NK-92 treated with Interleukin-12 subunit alpha and Interleukin-12 subunit beta, amount 100 ng/mL, for 24 hours (cell line): ENCODE measurements around the gene PLA2G3.
"Not testable (repeated sequence)": the region's sequence is repeated elsewhere in the genome, so short reads cannot be mapped to it uniquely, and the experiment has no call there.

Experiments
- DNase-seq: peaks from one replicate; lab custom pipeline; 2025; lab: John Stamatoyannopoulos, UW

The PLA2G3 gene, protein sequence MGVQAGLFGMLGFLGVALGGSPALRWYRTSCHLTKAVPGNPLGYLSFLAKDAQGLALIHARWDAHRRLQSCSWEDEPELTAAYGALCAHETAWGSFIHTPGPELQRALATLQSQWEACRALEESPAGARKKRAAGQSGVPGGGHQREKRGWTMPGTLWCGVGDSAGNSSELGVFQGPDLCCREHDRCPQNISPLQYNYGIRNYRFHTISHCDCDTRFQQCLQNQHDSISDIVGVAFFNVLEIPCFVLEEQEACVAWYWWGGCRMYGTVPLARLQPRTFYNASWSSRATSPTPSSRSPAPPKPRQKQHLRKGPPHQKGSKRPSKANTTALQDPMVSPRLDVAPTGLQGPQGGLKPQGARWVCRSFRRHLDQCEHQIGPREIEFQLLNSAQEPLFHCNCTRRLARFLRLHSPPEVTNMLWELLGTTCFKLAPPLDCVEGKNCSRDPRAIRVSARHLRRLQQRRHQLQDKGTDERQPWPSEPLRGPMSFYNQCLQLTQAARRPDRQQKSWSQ

DNA sequence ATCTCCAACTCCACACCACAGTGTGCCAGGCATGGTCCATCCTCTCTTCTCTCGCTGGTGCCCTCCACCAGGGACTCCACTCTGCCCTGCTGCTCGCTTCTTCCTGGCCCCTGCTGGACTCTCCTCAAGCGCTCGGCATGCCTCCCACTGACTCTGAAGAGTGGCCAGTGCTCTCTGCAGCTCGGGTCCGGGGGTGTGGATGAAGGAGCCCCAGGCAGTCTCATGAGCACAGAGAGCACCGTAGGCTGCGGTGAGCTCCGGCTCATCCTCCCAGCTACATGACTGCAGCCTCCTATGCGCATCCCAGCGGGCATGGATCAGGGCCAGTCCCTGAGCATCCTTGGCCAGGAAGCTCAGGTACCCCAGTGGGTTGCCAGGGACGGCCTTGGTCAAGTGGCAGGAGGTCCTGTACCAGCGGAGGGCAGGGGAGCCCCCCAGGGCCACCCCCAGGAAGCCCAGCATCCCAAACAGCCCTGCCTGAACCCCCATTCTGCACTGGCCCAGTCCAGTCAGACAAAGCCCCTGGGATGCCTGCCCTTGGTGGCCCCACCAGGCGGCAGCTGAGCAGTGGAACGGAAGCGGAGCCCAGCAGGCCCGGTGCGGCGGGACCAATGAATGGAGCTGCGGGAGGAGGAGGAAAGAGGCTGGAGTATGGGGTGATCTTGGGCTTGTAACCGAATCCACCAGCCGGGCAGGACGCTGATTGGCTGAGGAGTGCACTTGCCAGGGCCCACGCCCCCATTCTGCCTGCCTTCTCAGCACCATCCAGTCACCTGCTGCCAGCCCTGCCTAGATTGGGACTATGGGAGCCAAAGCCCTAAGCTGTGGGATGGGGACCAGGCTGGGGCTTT lies at the start of gene PLA2G3:
TSS of gene PLA2G3 (minus strand) at position 643 of the 851 bp plus-strand sequence. CDS start at position 489, 154 bp downstream.
- no peak for DNase-seq

DNA sequence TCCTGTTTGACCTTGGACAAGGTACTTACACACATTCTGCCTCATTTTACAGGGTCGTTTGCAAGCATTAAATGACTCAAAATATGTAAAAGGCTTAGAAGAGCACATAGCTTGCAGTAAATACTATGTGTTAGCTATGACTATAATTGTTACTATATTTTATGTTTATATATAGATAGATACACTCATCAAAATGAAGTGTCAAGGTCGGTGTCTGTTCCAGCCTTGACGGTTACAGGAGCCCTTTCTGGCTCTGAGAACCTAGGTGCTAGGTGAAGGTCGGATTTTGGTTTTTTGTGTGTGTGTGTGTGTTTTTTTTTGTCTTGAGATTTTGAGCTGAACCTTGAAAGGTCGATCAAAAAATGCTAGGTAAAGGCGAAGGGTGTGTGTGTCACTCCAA lies 47.3 kb upstream of the PLA2G3 start:
- DNase-seq, result no peak

DNA sequence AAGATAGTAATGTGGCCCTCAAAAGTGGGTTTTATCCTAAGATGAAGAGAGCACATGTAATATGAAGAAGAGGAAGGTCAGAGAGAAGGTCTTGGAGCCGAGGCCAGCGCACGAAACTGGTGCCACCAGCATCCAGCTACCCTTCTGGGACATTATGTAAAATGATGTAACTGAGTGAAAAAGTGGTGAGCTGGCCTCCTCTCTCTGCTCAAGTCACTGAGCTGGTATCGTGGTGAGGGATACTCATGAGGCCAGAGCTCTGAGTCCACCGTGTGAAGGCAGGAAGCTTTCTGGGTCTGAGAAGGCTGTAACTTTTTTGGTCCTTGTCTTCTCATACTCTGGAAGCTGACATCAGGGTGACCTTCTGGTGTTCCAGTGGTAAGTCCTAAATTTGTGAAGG lies 44.7 kb upstream of the PLA2G3 start:
- DNase-seq, result no peak

DNA sequence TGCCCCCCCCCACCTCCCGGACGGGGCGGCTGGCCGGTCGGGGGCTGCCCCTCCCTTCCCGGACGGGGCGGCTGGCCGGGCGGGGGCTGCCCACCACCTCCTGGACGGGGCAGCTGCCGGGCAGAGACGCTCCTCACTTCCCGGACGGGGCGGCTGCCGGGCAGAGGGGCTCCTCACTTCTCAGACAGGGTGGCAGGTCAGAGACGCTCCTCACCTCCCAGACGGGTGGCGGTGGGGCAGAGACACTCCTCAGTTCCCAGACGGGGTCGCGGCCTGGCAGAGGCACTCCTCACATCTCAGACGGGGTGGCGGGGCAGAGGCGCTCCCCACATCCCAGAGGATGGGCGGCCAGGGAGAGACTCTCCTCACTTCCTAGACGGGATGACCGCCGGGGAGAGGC lies 43.7 kb upstream of the PLA2G3 start:
- no peak for DNase-seq

DNA sequence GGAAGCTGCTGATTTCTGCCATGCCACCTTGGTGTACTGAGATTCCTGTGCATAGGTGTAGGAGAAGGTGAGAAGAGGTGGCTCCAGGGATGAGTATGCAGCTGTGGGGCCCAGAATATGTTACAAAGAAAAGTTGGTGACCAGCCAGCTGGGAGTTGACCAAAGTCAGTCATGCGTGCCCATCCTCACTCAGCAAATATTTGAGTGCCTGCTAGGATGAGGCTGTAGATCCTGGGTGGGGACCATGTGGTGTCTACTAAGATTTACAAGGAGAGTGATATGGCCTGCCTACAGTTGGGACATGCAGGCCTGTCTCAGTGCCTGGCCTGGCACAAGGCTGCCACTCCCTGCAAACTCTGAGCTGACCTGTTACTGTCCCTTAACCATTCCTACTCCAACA lies 39.0 kb upstream of the PLA2G3 start:
- DNase-seq, result no peak

DNA sequence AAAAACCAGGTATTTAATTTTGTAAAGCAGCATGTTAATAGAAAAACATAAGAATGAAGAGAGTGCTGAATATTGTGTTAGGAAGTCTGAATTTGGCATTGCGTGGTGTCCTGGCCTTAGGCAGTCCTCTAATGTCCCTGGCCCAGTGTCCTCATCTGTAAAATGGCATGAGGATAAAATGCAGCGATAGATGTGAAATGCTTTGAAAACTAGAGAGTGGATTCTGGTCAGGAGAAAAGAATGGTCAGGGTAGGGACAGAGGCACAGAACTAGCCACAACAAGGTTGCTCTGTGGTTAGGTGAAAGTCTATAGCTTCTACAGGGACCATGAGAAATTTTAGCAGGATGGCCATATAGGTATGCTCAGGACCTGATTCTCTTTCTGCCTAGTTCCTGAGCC lies 38.6 kb upstream of the PLA2G3 start:
- DNase-seq, result no peak

DNA sequence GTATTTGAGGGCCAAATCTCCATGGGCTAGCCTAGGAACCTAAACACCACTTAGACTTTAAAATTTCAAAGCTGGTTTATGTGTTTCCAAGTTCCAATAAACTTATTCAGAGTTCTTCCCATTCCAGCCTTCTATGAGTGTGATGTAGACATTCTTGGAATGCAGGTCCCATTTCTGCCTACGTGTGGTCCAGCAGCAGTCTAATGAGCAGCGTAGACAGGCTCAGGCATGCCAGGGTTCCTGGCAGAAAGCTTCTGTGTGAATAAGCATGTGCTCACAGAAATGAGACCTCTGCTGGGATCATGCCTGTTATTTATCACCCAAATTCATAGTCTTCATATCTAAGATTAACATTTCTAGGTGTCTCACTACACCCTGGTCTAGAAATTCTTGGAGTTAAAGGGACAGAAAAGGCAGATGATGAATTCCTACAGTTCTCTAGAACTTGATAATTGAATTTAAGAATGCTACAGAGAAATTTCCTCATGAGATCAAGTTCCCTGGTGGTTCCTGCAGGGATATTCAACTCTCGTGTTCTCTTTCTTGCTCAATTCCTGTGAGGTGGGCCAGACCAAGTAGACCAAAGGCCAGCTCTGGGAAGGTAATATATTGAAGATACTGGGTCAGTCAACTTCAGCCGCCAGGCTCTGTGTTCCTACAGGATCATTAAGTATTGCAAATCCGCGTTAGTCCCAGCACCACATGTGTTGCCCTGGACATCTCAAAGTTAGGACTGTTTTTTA lies 37.3 kb upstream of the PLA2G3 start:
- DNase-seq, result no peak

DNA sequence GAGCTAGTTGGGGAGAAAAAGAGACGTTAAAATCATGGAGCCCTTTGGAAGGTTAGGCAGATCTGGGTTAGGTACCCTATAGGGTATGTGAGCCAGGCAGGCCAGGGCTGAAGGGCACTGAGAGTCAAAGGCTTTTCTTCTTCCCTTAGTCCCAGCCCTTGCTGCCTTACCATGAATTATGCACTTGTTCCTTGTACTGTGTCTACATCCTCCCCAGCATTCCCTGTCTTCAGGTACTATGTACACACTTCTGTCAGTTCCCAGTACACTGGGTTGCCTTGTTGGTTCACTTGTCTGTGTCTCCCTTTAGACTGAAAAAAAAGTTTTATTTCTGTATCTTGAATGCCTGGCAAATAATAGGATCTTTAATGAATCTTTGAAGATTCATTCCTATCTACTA lies 36.6 kb upstream of the PLA2G3 start:
- no peak for DNase-seq

DNA sequence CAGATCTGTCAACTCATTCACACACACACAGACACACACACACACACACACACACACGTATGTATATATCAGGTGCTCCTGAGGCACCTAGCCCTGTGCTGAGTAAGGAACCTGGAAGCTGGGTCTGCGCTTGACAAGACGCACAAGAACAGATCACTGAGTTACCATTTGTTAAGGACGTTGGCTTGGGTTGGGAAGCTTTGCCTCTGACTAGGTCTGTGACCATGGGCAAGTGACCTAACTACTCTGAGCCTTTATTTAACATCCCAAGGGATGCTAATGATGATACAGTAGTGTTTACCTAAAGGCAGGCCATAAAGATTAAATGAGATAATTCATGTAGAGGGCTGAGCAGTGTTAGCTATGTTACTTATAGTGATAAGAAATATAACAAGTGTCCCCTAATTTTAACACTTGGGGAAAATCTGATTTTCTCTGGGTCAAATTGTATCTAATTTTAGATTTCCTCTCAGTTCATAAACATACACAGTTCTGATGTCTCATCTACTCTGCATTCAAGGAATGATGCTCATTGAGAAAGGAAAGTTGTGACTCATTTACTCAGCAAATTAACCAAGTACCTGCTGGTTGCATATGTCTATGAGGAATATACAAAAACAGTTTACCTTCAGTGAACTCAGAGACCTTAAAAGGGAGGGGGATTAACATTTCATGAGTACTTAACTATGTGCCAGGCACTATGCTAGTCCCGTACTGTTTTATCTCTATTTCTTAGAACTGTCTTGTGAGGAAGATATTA lies 33.3 kb upstream of the PLA2G3 start:
- DNase-seq, result no peak

DNA sequence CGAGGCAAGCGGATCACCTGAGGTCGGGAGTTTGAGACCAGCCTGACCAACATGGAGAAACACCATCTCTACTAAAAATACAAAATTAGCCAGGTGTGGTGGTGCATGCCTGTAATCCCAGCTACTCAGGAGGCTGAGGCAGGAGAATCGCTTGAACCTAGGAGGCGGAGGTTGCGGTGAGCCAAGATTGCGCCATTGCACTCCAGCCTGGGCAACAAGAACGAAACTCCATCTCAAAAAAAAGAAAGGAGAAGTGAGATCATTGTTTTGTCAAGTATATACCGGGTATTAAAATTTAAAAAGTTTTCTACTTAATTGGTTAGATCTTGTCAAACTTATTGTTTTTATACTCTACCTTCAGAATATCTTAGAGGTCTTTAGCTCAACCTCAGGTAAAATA lies 31.4 kb upstream of the PLA2G3 start:
- not testable (repeated sequence) for DNase-seq

DNA sequence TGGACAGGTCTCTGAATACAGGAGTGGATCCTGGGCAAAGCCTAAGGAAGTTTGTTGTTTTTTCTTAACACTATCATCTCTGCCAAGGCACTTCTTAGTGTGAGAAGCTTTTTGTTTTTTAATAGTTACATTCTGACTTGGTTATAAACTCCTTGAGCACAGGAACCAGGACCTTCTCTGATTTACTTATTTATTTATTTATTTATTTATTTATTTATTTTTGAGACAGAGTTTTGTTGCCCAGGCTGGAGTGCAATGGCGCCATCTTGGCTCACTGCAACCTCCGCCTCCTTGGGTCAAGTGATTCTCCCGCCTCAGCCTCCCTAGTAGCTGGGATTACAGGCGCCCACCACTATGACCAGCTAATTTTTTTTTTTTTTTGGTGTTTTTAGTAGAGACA lies 30.7 kb upstream of the PLA2G3 start:
- no peak for DNase-seq

DNA sequence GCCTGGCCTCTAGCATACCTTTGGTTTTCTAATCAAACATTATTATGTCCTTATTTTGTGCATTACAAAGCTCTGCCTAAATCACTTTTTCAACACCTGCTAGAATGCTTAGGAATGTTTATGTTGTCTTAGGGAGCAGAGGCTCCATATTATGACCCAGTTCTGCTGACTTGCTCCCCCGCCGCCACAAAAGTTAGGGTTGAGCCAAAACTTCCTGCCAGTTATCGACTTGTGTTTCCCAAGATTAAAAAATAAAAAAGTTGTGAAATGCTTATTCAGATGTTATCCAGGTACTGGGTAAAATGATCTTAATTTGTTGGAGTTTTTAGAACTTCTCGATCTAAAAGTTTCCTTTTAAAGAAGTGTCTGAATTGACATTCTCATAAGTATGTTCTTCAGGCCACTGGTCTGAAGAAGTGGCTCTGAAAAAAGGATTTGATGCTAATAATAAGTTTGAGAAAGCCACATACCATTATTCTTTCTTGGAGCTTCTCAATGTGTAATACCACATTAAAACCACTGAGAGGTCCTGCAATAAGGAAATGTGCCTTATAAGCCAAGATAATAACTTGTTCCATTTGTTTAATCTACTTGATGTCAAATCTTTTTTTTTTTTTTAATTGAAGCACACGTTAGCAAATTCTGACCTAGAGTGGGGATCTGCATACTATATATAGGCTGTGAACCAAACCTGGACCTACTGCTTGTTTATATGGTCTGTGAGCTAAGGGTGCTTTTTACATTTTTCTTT lies 21.9 kb upstream of the PLA2G3 start:
- no peak for DNase-seq

DNA sequence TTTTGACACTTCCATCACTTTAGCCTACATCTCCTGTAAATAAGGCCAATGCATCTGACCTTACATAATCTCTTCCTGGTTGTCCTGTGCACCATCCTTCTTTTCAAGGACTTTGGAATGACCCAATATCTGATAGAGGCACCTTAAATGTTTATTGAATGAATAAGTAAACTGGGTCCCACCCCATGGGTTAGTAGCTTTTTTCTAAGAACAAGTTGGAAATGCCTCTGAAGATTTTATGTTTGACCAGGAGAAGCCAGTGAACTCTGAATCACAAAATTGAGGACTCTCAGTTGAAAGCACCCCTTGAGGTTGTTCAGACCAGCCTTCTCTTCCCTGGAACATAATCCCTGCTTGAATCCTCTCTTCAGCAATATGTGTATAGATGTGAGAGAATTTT lies 21.1 kb upstream of the PLA2G3 start:
- DNase-seq, result no peak

DNA sequence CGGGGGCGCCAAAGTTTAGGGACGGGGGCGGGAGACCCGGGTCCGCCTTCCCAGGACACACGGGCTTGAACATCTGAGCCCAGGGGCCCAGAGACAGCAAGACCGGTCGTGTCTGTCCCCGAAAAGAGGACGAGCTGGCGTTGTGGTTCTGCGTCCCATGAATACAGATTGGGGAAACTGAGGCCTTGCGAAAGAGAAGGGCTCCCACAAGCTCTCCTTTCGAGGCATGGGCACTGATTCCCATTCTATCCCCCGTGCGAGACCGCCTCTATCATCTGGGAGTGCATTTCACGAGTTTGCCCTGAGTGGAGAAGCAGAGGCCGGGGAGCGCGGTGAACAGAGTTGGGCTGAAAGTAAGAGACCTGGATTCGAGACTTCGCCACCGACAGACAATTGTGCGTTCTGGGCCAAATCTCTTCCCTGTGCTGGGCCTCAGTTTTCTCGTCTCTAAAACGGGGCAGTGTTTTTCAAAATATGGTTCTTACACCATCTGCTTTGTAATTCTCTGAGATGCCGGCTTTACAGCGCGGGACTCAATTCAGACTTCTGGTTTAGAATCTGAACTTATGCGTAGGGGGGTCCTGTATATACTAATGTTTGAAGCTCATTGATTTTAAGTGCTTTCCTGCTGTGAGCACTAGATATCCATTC lies 20.1 kb upstream of the PLA2G3 start:
- no peak for DNase-seq

DNA sequence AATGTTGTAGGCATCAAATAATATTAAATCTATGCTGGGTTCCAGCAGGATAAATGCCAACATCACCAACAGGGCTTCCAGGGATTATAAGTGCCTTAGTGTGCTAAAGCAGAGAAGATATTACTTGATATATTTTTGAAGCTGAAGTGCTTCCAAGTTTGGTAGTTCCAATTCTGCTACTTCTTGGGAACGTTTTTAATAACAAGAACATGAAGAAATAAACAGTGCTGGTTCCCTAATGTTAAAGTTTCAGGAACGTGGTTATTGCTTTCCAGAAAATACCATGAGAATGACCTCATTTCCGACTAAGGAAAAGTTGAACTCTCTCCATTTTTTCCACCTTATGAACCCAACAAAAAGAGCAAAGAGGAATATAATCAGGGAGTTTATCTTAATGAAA lies 15.1 kb upstream of the PLA2G3 start:
- no peak for DNase-seq

DNA sequence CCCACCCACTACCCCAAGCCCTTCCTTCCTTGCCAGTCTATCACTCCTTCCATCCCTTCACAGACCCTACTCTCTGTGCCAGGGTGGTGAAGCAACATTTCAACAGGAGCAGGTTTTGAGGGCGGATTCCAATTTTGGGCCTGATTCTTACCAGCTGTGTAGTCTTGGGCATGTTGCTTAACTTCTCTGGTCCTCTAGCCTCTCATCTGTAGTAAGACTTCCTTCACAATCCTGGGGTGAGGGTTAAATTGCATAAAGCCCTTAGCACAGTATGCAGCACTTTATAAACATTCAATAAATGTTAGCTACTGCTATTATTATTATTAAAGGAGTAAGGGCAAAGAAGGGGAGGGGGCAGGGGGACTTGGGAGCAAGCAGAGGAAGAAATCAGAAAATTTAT lies 14.7 kb upstream of the PLA2G3 start:
- no peak for DNase-seq

DNA sequence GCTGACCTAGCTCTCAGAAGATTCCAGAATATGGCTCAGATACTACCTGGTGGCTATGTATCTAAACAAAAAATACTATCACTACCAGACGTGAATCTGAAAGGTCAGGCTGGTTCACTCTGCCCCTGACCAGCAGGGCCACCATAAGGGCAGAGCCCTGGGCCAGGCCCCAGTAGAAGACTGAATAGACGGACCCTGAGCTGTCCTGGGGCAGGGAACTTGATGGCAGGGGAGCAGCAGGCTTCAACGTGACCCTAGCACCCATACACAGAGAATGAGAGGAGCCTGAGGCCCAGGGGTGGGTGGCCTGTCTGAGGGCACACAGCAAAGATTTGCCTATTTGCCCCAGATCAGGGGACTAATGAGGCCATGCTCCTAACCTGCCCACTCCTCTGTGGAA lies 13.0 kb upstream of the PLA2G3 start:
- DNase-seq, result no peak

DNA sequence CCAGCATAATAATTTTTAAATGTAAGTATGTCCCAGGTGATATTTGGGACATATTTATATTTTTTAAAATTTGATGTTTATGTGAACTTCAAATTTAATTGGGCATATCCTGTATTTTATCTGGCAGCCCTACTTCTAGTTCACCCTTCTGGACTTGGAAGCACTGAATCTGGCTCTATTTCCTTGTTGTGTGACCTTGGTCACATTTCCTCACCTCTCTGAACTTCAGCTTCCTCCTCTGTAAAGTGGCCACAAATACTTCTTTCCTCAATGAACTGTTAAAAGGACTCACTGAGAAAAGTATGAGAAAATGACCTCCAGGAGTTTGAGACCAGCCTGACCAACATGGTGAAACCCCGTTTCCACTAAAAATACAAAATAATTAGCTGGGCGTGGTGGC lies 11.6 kb upstream of the PLA2G3 start:
- no peak for DNase-seq

DNA sequence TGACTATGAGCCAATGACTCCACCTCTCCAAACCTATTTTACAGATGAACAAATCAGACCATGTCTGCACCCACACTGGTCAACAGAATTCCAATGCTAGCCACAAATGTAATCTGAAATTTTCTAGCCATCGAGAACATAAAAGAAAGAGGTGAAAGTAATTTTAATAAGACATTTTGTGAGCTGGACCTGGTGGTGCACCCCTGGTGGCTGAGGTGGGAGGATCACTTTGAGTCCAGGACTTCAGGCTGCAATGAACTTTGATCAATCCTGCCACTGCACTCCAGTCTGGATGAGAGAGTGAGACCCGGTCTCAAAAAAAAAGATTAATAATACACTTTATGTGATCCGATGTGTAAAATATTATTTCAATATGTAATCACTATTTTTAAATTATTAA lies 10.3 kb upstream of the PLA2G3 start:
- DNase-seq, result no peak

DNA sequence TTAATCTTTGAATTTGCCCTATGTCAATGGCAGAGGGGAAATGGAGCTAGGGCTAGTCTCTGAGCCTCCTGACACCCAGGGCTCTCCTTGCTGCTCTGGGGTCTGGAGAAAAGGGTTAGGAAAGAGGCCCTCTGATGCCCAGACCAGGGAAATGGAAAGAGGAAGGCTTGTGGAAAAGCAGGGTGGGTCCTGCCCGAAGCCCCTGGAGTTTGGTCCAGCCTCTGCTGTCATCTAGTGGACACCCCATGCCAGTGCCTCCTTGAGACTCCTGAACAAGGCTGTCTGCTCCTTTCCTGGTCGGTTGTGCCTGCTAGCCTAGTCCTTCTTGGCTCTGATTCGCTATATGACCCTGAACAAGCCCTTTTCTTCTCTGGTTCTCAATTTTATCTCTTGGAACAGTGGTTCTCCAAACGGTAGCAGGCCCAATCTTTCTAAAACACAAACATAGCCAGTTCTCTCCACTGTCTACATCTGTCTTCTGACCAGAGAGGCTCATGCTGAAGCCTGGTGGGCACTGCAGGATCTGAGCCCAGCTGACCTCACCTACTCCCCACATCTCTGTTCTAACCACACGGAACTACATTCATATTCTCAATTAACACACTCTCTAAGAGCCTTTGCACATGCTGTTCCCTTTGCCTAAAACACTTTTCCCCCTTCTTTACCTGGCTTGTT lies 8.8 kb upstream of the PLA2G3 start:
- no peak for DNase-seq
